Dendritic cell treated with granulocyte-macrophage colony-stimulating factor and Interleukin-4, amounts not matched to agents 40 ng/mL and 50 ng/mL, for 4 days (primary cell): ENCODE data around the gene ZC3H7A.

Experiments used
- H3K27ac Mint-ChIP-seq: one replicate; pipeline ENCODE4 v1.8.0; 2022; ENCODE audit warnings: mild to moderate bottlenecking, mixed read lengths
- H3K27me3 Mint-ChIP-seq: one replicate; pipeline ENCODE4 v1.8.0; 2022; ENCODE audit warnings: mild to moderate bottlenecking, mixed read lengths
- H3K36me3 Mint-ChIP-seq: one replicate; pipeline ENCODE4 v1.8.0; 2022; ENCODE audit warnings: low read depth, mixed read lengths
- H3K4me1 Mint-ChIP-seq: one replicate; pipeline ENCODE4 v1.8.0; 2022; ENCODE audit warnings: low read depth, mixed read lengths
- H3K4me3 Mint-ChIP-seq: one replicate; pipeline ENCODE4 v1.8.0; 2022; ENCODE audit warnings: mild to moderate bottlenecking, moderate library complexity, mixed read lengths
- H3K9me3 Mint-ChIP-seq: one replicate; pipeline ENCODE4 v1.8.0; 2022; ENCODE audit warnings: mixed read lengths
- intact Hi-C: fragments of 100-400 bp; cut with micrococcal nuclease; formaldehyde crosslinking; loops from one replicate; pipeline ENCODE4 v1.15.0; 2022

The ZC3H7A gene

DNA sequence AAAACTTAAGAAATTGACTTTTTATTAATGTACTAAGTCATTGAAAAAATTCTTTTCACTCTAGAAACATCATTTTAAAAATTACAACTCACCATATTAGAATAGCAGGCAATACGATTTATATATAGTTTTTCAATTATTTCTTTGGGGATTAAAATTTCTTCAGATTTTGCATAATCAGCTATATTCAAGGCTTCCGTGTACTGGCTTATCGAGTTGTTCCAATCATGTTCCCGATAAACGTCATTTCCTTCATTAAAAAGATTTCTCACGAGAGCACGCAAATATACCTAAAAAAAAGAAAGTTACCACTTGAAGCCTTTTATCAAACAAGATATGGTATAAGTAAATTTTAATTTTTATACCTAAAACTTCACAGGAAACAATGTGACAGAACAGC lies 18.0 kb downstream of the ZC3H7A start:
- peaks cover 71% of the 10 kb centered on the region for H3K36me3 Mint-ChIP-seq
- H3K27me3 Mint-ChIP-seq: no peaks in the 10 kb centered on the region
- no peak overlapping the region for H3K27ac Mint-ChIP-seq
- no peak overlapping the region for H3K4me3 Mint-ChIP-seq
- no peaks in the 10 kb centered on the region for H3K9me3 Mint-ChIP-seq
- intact Hi-C loops: no loop called here
- H3K4me1 Mint-ChIP-seq: peaks cover 35% of the 10 kb centered on the region

GRCh38 chr16:11774065-11774626 lies 22.9 kb downstream of the ZC3H7A start:
- H3K4me3 Mint-ChIP-seq: no peak overlapping the region
- no peaks in the 10 kb centered on the region for H3K9me3 Mint-ChIP-seq
- intact Hi-C loops: no loop called here
- H3K4me1 Mint-ChIP-seq: peaks cover 12% of the 10 kb centered on the region
- H3K36me3 Mint-ChIP-seq: peaks cover 91% of the 10 kb centered on the region
- H3K27me3 Mint-ChIP-seq: no peaks in the 10 kb centered on the region
- H3K27ac Mint-ChIP-seq: no peak overlapping the region

GRCh38 chr16:11768849-11769248 lies 28.2 kb downstream of the ZC3H7A start:
- peak overlapping the region; percentile 60 for H3K27ac Mint-ChIP-seq
- intact Hi-C loops: no loop called here
- H3K4me1 Mint-ChIP-seq: peaks cover 13% of the 10 kb centered on the region
- peaks cover 84% of the 10 kb centered on the region for H3K36me3 Mint-ChIP-seq
- peak overlapping the region; percentile 62 for H3K4me3 Mint-ChIP-seq
- no peaks in the 10 kb centered on the region for H3K9me3 Mint-ChIP-seq
- H3K27me3 Mint-ChIP-seq: no peaks in the 10 kb centered on the region

GRCh38 chr16:11762431-11762830 lies 34.6 kb downstream of the ZC3H7A start:
- Mint-ChIP-seq H3K36me3 (peaks cover 92% of the 10 kb centered on the region), H3K27ac (no peak overlapping the region), H3K4me1 (peaks cover 13% of the 10 kb centered on the region), H3K4me3 (no peak overlapping the region), H3K27me3 (no peaks in the 10 kb centered on the region), H3K9me3 (no peaks in the 10 kb centered on the region)
- intact Hi-C loops: no loop called here

- H3K27me3 Mint-ChIP-seq: no peaks in the 10 kb centered on the region
- H3K27ac Mint-ChIP-seq: peak overlapping the region; percentile 61
- H3K36me3 Mint-ChIP-seq: peaks cover 99% of the 10 kb centered on the region
- no peaks in the 10 kb centered on the region for H3K9me3 Mint-ChIP-seq
- H3K4me1 Mint-ChIP-seq: peaks cover 13% of the 10 kb centered on the region
- intact Hi-C loops: no loop called here
- no peak overlapping the region for H3K4me3 Mint-ChIP-seq
Measured at GRCh38 chr16:11759997-11760396, 37.1 kb downstream of the ZC3H7A start.

- peaks cover 13% of the 10 kb centered on the region for H3K4me1 Mint-ChIP-seq
- H3K27me3 Mint-ChIP-seq: no peaks in the 10 kb centered on the region
- H3K36me3 Mint-ChIP-seq: peaks cover 100% of the 10 kb centered on the region
- no peak overlapping the region for H3K27ac Mint-ChIP-seq
- intact Hi-C loops: no loop called here
- no peaks in the 10 kb centered on the region for H3K9me3 Mint-ChIP-seq
- H3K4me3 Mint-ChIP-seq: no peak overlapping the region
Measured at GRCh38 chr16:11759163-11759834, 37.8 kb downstream of the ZC3H7A start.

- Mint-ChIP-seq H3K9me3 (no peaks in the 10 kb centered on the region), H3K4me3 (no peak overlapping the region), H3K27ac (no peak overlapping the region), H3K36me3 (peaks cover 100% of the 10 kb centered on the region), H3K4me1 (peaks cover 13% of the 10 kb centered on the region), H3K27me3 (no peaks in the 10 kb centered on the region)
- intact Hi-C loops: no loop called here
Measured at GRCh38 chr16:11757671-11758545, 39.1 kb downstream of the ZC3H7A start.

DNA sequence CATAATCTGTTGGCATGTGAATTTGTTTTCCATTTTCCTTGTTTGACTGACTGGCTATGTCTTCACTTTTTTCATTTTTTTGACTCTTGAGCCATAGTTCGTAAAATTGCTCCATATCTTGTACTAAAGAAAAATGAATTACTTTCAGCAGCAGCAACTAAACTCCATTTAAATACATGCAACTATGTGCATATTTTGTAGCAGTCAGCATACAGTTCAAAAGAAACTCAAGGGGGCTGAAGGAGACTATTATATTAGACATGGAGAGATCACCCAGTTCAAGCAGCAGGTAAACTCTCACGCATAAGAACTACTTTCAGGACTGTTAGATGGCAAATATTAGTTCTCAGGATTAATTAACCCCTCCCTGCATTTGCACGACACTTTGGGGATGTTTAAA lies 40.8 kb downstream of the ZC3H7A start:
- no peaks in the 10 kb centered on the region for H3K27me3 Mint-ChIP-seq
- H3K9me3 Mint-ChIP-seq: no peaks in the 10 kb centered on the region
- no peak overlapping the region for H3K4me3 Mint-ChIP-seq
- peaks cover 99% of the 10 kb centered on the region for H3K36me3 Mint-ChIP-seq
- peaks cover 8% of the 10 kb centered on the region for H3K4me1 Mint-ChIP-seq
- intact Hi-C loops: no loop called here
- H3K27ac Mint-ChIP-seq: no peak overlapping the region

- Mint-ChIP-seq H3K9me3 (no peaks in the 10 kb centered on the region), H3K27ac (no peak overlapping the region), H3K4me3 (no peak overlapping the region), H3K27me3 (no peaks in the 10 kb centered on the region), H3K36me3 (peaks cover 99% of the 10 kb centered on the region), H3K4me1 (peaks cover 2% of the 10 kb centered on the region)
- intact Hi-C loops: no loop called here
Measured at GRCh38 chr16:11755022-11755760, 41.9 kb downstream of the ZC3H7A start.

DNA sequence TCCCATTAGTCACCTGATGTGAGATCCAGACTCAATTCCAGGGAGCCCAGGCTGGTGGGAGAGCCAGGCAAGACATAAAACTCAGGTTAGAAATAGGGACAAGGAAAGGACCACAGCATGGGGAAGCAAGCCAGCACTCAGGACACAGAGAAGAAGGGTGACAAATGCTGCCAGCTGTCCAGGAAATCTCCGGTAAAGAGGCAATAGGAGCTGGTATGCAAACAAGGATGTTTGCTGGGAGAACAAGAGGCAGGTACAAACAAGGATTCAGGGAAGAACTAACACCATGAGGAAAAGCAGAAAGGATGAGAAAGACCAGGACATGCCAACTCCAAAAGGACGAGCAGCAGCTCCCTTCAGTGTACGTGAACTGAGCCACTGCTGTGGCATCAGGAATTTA lies 44.2 kb downstream of the ZC3H7A start:
- Mint-ChIP-seq H3K36me3 (peaks cover 98% of the 10 kb centered on the region), H3K4me3 (no peak overlapping the region), H3K27ac (no peak overlapping the region), H3K27me3 (no peaks in the 10 kb centered on the region), H3K9me3 (no peaks in the 10 kb centered on the region), H3K4me1 (peaks cover 9% of the 10 kb centered on the region)
- intact Hi-C loops: no loop called here

- peaks cover 11% of the 10 kb centered on the region for H3K4me1 Mint-ChIP-seq
- H3K27me3 Mint-ChIP-seq: no peaks in the 10 kb centered on the region
- H3K36me3 Mint-ChIP-seq: peaks cover 82% of the 10 kb centered on the region
- H3K4me3 Mint-ChIP-seq: no peak overlapping the region
- H3K9me3 Mint-ChIP-seq: no peaks in the 10 kb centered on the region
- intact Hi-C loops: no loop called here
- no peak overlapping the region for H3K27ac Mint-ChIP-seq
Measured at GRCh38 chr16:11750056-11750455, 47.0 kb downstream of the ZC3H7A start.

- Mint-ChIP-seq H3K27me3 (no peaks in the 10 kb centered on the region), H3K4me1 (peaks cover 18% of the 10 kb centered on the region), H3K9me3 (no peaks in the 10 kb centered on the region), H3K4me3 (no peak overlapping the region), H3K36me3 (peaks cover 67% of the 10 kb centered on the region), H3K27ac (no peak overlapping the region)
- intact Hi-C loops: no loop called here
Measured at GRCh38 chr16:11748404-11749254, 48.4 kb downstream of the ZC3H7A start.

- Mint-ChIP-seq H3K27ac (no peak overlapping the region), H3K4me1 (peaks cover 22% of the 10 kb centered on the region), H3K27me3 (no peaks in the 10 kb centered on the region), H3K9me3 (no peaks in the 10 kb centered on the region), H3K4me3 (no peak overlapping the region), H3K36me3 (peaks cover 62% of the 10 kb centered on the region)
- intact Hi-C loops: no loop called here
Measured at GRCh38 chr16:11747949-11748403, 49.1 kb downstream of the ZC3H7A start.
